ENCODE data around the gene KISS1.
"Not testable (repeated sequence)": the region's sequence is repeated elsewhere in the genome, so short reads cannot be mapped to it uniquely, and the experiment has no call there.

KISS1 gene, protein sequence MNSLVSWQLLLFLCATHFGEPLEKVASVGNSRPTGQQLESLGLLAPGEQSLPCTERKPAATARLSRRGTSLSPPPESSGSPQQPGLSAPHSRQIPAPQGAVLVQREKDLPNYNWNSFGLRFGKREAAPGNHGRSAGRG

DNA sequence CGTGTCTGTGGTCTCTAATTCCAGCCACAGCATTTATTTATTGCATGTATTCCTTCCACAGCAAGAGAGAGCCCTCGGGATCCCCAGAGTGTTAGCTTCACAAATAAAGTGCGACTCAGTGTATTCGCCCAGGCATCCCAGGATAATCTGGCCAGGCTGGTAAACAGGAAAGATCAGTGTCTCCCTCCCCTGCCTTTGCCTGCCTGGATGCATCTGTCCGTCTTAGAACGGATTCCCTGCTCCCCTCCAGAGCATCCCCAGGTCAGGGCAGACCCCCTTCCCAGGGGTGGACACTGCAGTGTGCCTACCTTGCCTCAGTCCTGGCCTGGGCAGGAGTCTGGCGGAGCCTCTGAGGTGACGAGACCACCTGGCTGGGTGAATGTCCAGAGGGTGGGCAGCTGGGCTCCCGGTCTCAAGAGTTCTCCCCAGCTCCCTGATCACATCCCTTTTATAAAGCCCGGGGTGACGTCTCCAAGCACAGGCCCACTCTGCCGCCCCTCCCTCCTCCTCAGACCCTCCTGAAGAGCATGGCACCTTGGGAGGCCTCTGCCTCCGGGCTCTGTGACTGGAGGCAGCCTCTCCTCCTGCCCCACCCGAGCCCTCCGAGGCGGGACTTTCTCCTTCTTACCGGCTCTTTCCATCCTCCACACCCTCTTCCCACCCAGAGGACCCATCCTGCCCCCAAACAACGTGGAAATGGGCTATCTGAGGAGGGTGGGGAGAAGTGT lies at the start of gene KISS1:
Gene KISS1 (minus strand): TSS at position 424 of the 728 bp plus-strand sequence. CDS start 3,615 bp downstream, outside the sequence.
- Histone ChIP-seq H3K36me3 (no peaks in the 10 kb centered on the region), H3K27me3 (peaks cover 0 to 79% of the 10 kb centered on the region in 2 donors), H3K4me3 (no peak within 1 kb of the TSS), H3K27ac (no peak within 1 kb of the TSS), H3K4me1 (no peaks in the 10 kb centered on the region), H3K9me3 (no peaks in the 10 kb centered on the region)
- intact Hi-C loops (cut with DNase I; ENCODE audit: low total_unique reads) = no loop called here
- DNase-seq = no peak
- TF ChIP-seq, protein P1, sequence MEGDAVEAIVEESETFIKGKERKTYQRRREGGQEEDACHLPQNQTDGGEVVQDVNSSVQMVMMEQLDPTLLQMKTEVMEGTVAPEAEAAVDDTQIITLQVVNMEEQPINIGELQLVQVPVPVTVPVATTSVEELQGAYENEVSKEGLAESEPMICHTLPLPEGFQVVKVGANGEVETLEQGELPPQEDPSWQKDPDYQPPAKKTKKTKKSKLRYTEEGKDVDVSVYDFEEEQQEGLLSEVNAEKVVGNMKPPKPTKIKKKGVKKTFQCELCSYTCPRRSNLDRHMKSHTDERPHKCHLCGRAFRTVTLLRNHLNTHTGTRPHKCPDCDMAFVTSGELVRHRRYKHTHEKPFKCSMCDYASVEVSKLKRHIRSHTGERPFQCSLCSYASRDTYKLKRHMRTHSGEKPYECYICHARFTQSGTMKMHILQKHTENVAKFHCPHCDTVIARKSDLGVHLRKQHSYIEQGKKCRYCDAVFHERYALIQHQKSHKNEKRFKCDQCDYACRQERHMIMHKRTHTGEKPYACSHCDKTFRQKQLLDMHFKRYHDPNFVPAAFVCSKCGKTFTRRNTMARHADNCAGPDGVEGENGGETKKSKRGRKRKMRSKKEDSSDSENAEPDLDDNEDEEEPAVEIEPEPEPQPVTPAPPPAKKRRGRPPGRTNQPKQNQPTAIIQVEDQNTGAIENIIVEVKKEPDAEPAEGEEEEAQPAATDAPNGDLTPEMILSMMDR (IDR thresholded peaks at IDR 0.05) = no peak

DNA sequence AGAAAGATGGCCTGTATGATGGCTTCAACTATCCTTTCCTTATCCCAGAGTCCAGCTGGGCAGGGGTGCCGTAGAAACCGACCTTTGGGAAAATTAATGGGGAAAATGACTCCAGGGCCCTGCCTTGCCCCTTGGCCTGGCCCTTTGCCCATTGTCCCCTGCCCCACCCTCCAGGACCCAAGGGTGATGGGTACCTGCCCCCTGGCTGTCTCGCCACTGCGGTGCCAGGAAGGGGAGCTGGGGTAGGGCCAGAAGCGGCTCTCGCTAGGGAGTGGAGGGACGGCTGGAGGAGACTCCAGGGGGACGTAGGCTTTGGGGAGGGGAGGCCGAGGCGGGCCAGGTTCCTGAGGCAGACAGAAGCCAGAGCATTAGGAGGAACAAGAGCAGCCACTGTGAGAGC lies 46.6 kb upstream of the KISS1 start:
- TF ChIP-seq, protein P1 (IDR thresholded peaks at IDR 0.05) = no peak
- Histone ChIP-seq H3K4me1 (no peaks in the 10 kb centered on the region), H3K27ac (no peak overlapping the region), H3K9me3 (no peaks in the 10 kb centered on the region), H3K27me3 (no peaks in the 10 kb centered on the region), H3K4me3 (no peak overlapping the region), H3K36me3 (peaks cover 0 to 80% (median 0%) of the 10 kb centered on the region in 3 donors)
- intact Hi-C loops (cut with DNase I; ENCODE audit: low total_unique reads) = no loop called here
- DNase-seq = no peak

DNA sequence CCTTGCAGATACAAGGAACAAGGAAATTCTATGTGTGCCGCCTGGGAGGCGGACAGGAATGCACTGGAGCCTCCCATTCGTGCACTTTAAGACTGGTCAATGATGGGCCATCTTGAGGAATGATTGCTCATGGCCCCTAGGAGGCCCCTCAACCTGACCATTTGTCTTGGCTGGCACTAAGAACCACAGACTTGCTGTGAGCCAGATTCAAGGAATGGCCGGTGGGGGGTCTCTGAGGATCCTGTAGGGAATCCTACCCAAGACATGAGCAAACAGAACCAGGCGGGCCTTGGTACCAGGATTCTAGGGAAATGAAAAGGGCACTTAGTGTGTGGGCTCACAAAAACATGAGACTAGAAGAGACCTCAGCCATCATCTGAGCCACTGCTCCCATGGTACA lies 45.6 kb upstream of the KISS1 start:
- intact Hi-C loops (cut with DNase I; ENCODE audit: low total_unique reads) = no loop called here

DNA sequence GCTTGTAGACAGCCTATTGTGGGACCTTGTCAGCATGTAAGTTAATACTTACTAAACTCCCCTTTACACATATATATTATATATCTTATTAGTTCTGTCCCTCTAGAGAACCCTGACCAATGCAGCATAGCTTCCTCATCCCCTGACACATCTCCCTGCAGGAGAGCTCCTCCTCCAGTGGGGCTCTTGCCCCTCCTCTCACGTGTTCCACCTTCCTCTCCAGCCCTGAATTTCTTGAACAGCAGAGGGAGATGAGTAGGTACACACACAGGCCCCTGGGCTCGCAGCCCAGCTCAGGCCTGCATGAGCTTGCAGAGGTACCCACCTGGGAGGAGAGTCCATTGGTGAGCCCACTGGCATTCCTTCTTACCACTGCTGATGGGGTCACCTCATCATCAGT lies 44.8 kb upstream of the KISS1 start:
- Histone ChIP-seq H3K36me3 (peaks cover 0 to 82% (median 0%) of the 10 kb centered on the region in 3 donors), H3K27me3 (no peaks in the 10 kb centered on the region), H3K9me3 (no peaks in the 10 kb centered on the region), H3K4me3 (no peak overlapping the region), H3K27ac (no peak overlapping the region), H3K4me1 (no peaks in the 10 kb centered on the region)
- intact Hi-C loops (cut with DNase I; ENCODE audit: low total_unique reads) = no loop called here
- no peak for DNase-seq
- TF ChIP-seq, protein P1 (IDR thresholded peaks at IDR 0.05) = no peak

More for the DNA sequence above, 45.6 kb upstream of the KISS1 start:
- Histone ChIP-seq H3K36me3 (peaks cover 0 to 81% (median 0%) of the 10 kb centered on the region in 3 donors), H3K4me1 (no peaks in the 10 kb centered on the region), H3K9me3 (no peaks in the 10 kb centered on the region), H3K27me3 (no peaks in the 10 kb centered on the region), H3K27ac (no peak overlapping the region), H3K4me3 (no peak overlapping the region)
- no peak for DNase-seq
- TF ChIP-seq, protein P1 (IDR thresholded peaks at IDR 0.05) = no peak

DNA sequence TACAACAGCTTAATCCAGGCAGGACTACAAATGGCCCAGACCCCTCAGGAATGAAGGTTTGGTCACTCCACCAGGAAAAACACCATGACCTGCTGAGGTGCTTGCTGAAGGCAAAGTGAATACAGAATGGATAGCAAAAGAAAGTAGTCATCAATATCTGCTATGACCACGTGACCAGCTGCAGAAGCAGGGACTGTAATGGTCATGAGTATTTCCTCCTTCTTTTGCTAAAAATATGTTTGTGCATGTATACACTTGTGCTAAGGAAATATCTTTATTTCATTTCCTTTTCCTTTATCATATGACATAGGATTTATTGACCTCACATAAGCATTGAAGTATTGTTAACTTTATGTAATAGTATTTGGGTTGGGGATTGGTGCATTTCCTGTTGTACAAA lies 43.9 kb upstream of the KISS1 start:
- intact Hi-C loops (cut with DNase I; ENCODE audit: low total_unique reads) = no loop called here
- Histone ChIP-seq H3K4me3 (no peak overlapping the region), H3K27ac (no peak overlapping the region), H3K9me3 (no peaks in the 10 kb centered on the region), H3K4me1 (no peaks in the 10 kb centered on the region), H3K36me3 (peaks cover 0 to 82% (median 0%) of the 10 kb centered on the region in 3 donors), H3K27me3 (no peaks in the 10 kb centered on the region)
- peak in 1 of 2 donors; percentile 12 for DNase-seq
- TF ChIP-seq, protein P1 (IDR thresholded peaks at IDR 0.05) = no peak

DNA sequence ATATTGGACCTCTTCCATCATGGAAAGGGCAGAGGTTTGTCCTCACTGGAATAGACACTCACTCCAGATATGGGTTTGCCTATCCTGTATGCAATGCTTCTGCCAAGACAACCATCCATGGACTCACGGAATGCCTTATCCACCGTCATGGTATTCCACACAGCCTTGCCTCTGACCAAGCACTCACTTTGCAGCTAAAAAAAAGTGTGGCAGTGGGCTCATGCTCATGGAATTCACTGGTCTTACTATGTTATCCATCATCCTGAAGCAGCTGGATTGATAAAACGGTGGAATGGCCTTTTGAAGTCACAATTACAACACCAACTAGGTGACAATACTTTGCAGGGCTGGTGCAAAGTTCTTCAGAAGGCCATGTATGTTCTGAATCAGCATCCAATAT lies 43.1 kb upstream of the KISS1 start:
- H3K4me3 ChIP-seq; H3K27ac ChIP-seq; H3K4me1 ChIP-seq; DNase-seq; intact Hi-C loops (cut with DNase I; ENCODE audit: low total_unique reads); H3K27me3 ChIP-seq; H3K9me3 ChIP-seq: not testable (repeated sequence)
- H3K36me3 ChIP-seq = peaks cover 0 to 75% (median 0%) of the 10 kb centered on the region in 3 donors

DNA sequence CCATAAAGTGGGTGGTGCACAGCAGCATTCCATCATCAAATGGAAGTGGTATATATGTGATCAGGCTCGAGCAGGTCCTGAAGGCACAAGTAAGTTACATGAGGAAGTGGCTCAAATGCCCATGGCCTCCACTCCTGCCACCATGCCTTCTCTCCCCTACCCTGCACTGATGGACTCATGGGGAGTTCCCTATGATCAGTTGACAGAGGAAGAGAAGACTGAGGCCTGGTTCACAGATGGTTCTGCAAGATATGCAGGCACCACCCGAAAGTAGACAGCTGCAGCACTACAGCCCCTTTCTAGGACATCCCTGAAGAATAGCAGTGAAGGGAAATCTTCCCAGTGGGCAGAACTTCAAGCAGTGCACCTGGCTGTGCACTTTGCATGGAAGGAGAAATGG lies 42.2 kb upstream of the KISS1 start:
- peaks cover 0 to 68% (median 0%) of the 10 kb centered on the region in 3 donors for H3K36me3 ChIP-seq
- intact Hi-C loops (cut with DNase I; ENCODE audit: low total_unique reads); H3K27me3 ChIP-seq; H3K9me3 ChIP-seq; H3K4me1 ChIP-seq; H3K4me3 ChIP-seq; H3K27ac ChIP-seq: not testable (repeated sequence)
- peak in 1 of 2 donors; percentile 6 for DNase-seq

DNA sequence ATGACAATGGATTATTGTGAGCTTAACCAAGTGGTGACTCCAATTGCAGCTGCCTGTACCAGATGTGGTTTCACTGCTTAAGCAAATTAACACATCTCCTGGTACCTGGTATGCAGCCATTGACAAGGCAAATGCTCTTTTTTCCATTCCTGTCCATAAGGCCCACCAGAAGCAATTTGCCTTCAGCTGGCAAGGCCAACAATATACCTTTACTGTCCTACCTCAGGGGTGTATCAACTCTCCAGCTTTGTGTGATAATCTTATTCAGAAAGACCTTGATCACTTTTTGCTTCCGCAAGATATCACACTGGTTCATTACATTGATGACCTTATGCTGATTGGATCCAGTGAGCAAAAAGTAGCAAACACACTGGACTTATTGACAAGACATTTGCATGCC lies 41.2 kb upstream of the KISS1 start:
- H3K27me3 ChIP-seq; H3K4me1 ChIP-seq; intact Hi-C loops (cut with DNase I; ENCODE audit: low total_unique reads); H3K4me3 ChIP-seq; H3K9me3 ChIP-seq; H3K27ac ChIP-seq; DNase-seq: not testable (repeated sequence)
- H3K36me3 ChIP-seq = peaks cover 0 to 61% (median 0%) of the 10 kb centered on the region in 3 donors

All from tibial artery (tissue), 4 donors.